HEK293 (cell line): ENCODE results near the gene BTG2.

Source experiments
- CTCF ChIA-PET: fragments of 350-600 bp; formaldehyde crosslinking; extraction: SDS; loops from one replicate; lab custom pipeline; 2021; ENCODE audit warnings: antibody characterized with exemption; lab: Yijun Ruan, JAX
- POLR2A ChIA-PET: fragments of 300-600 bp; formaldehyde crosslinking; extraction: SDS; loops from one replicate; lab custom pipeline; 2020; ENCODE audit warnings: antibody characterized with exemption, inconsistent platforms; lab: Yijun Ruan, JAX
- H3K27ac ChIP-seq: fragments of 200-500 bp; sonication (Bioruptor generic); 2 replicates; pipeline ENCODE4 v1.5.1; 2014; ENCODE audit warnings: low read depth, low read length, control low read depth, inconsistent platforms; ENCODE audit errors: extremely low read depth
- H3K36me3 ChIP-seq, 2 experiments: fragments of 200-500 bp in 1 of 2; sonication (Bioruptor generic) in 1 of 2; 1 replicate in 1 of 2; 2 replicates in 1 of 2; pipeline ENCODE4 v1.5.1; 2014 to 2017; ENCODE audit warnings: inconsistent platforms in 2 of 2, low read length in 2 of 2; ENCODE audit not compliant: control insufficient read depth in 2 of 2, insufficient read depth in 1 of 2
- H3K4me1 ChIP-seq: fragments of 200-500 bp; sonication (Bioruptor generic); 2 replicates; pipeline ENCODE4 v1.5.1; 2014; ENCODE audit warnings: mild to moderate bottlenecking, low read length, inconsistent platforms; ENCODE audit not compliant: control insufficient read depth, insufficient read depth
- H3K4me3 ChIP-seq: 2 replicates; pipeline ENCODE4 v1.5.1; 2011; ENCODE audit warnings: low read depth, mild to moderate bottlenecking, control low read depth, low read length, moderate library complexity
- H3K9me3 ChIP-seq: fragments of 200-500 bp; sonication (Bioruptor generic); 2 replicates; pipeline ENCODE4 v1.5.1; 2014; ENCODE audit warnings: low read depth, low read length, inconsistent platforms; ENCODE audit not compliant: control insufficient read depth, insufficient read depth
- GLIS2 ChIP-seq: fragments of 450-650 bp; formaldehyde crosslinking; IDR thresholded peaks from 2 replicates; pipeline ENCODE4 v1.5.1; 2016; ENCODE audit warnings: missing biosample characterization, missing genetic modification characterization
- HIC1 ChIP-seq: fragments of 450-650 bp; formaldehyde crosslinking; IDR thresholded peaks from 2 replicates; pipeline ENCODE4 v1.5.1; 2016; ENCODE audit warnings: missing biosample characterization, missing genetic modification characterization
- KLF10 ChIP-seq: fragments of 450-650 bp; IDR thresholded peaks from 2 replicates; pipeline ENCODE4 v1.5.1; 2018; ENCODE audit warnings: missing biosample characterization, mild to moderate bottlenecking, missing genetic modification characterization
- KLF7 ChIP-seq: fragments of 450-650 bp; formaldehyde crosslinking; IDR thresholded peaks from 2 replicates; pipeline ENCODE4 v1.5.1; 2016; ENCODE audit warnings: missing biosample characterization, missing genetic modification characterization, borderline replicate concordance
- SCRT2 ChIP-seq: fragments of 450-650 bp; formaldehyde crosslinking; IDR thresholded peaks from 2 replicates; pipeline ENCODE4 v1.5.1; 2016; ENCODE audit warnings: missing biosample characterization, missing genetic modification characterization
- ZBTB21 ChIP-seq: fragments of 450-650 bp; formaldehyde crosslinking; IDR thresholded peaks from 2 replicates; pipeline ENCODE4 v1.5.1; 2017; ENCODE audit warnings: missing biosample characterization, missing genetic modification characterization
- ZBTB48 ChIP-seq: fragments of 450-650 bp; formaldehyde crosslinking; IDR thresholded peaks from 2 replicates; pipeline ENCODE4 v1.5.1; 2016; ENCODE audit warnings: missing biosample characterization, missing genetic modification characterization
- ZFP69B ChIP-seq: fragments of 450-650 bp; formaldehyde crosslinking; IDR thresholded peaks from 2 replicates; pipeline ENCODE4 v1.5.1; 2016; ENCODE audit warnings: missing biosample characterization, missing genetic modification characterization
- ZNF140 ChIP-seq: fragments of 450-650 bp; formaldehyde crosslinking; IDR thresholded peaks from 2 replicates; pipeline ENCODE4 v1.5.1; 2016; ENCODE audit warnings: missing biosample characterization, missing genetic modification characterization
- ZNF202 ChIP-seq: fragments of 450-650 bp; formaldehyde crosslinking; IDR thresholded peaks from 2 replicates; pipeline ENCODE4 v1.5.1; 2016; ENCODE audit warnings: missing biosample characterization, missing genetic modification characterization, borderline replicate concordance
- ZNF324 ChIP-seq: fragments of 450-650 bp; formaldehyde crosslinking; IDR thresholded peaks from 2 replicates; pipeline ENCODE4 v1.5.1; 2016; ENCODE audit warnings: missing biosample characterization, missing genetic modification characterization
- ZNF335 ChIP-seq: fragments of 450-650 bp; formaldehyde crosslinking; conservative IDR thresholded peaks from 2 replicates; pipeline ENCODE4 v1.5.1; 2016; ENCODE audit warnings: missing biosample characterization, missing genetic modification characterization
- ZNF341 ChIP-seq: fragments of 450-650 bp; formaldehyde crosslinking; IDR thresholded peaks from 2 replicates; pipeline ENCODE4; 2016; ENCODE audit warnings: low read depth, missing biosample characterization, missing genetic modification characterization
- ZNF48 ChIP-seq: fragments of 450-650 bp; formaldehyde crosslinking; IDR thresholded peaks from 2 replicates; pipeline ENCODE4 v1.5.1; 2016; ENCODE audit warnings: missing biosample characterization, missing genetic modification characterization
- ZNF488 ChIP-seq: fragments of 450-650 bp; formaldehyde crosslinking; IDR thresholded peaks from 2 replicates; pipeline ENCODE4 v1.5.1; 2016; ENCODE audit warnings: missing biosample characterization, missing genetic modification characterization
- ZNF510 ChIP-seq: fragments of 450-650 bp; formaldehyde crosslinking; IDR thresholded peaks from 2 replicates; pipeline ENCODE4 v1.5.1; 2018; ENCODE audit warnings: mild to moderate bottlenecking, missing genetic modification characterization, missing biosample characterization; ENCODE audit not compliant: insufficient replicate concordance
- ZSCAN16 ChIP-seq: fragments of 450-650 bp; formaldehyde crosslinking; IDR thresholded peaks from 2 replicates; pipeline ENCODE4 v1.5.1; 2016; ENCODE audit warnings: missing biosample characterization, missing genetic modification characterization
- ZXDB ChIP-seq: fragments of 450-650 bp; formaldehyde crosslinking; IDR thresholded peaks from 2 replicates; pipeline ENCODE4 v1.5.1; 2016; ENCODE audit warnings: missing biosample characterization, missing genetic modification characterization
- TF ChIP-seq, protein P1 (sequence below): fragments of 450-650 bp; formaldehyde crosslinking; conservative IDR thresholded peaks from 2 replicates; pipeline ENCODE4 v1.5.1; 2016; ENCODE audit warnings: low read depth, missing biosample characterization, missing genetic modification characterization
- TF ChIP-seq, protein P2 (sequence below): fragments of 450-650 bp; formaldehyde crosslinking; IDR thresholded peaks from 2 replicates; pipeline ENCODE4 v1.5.1; 2016; ENCODE audit warnings: missing biosample characterization, missing genetic modification characterization, borderline replicate concordance

BTG2 gene

DNA sequence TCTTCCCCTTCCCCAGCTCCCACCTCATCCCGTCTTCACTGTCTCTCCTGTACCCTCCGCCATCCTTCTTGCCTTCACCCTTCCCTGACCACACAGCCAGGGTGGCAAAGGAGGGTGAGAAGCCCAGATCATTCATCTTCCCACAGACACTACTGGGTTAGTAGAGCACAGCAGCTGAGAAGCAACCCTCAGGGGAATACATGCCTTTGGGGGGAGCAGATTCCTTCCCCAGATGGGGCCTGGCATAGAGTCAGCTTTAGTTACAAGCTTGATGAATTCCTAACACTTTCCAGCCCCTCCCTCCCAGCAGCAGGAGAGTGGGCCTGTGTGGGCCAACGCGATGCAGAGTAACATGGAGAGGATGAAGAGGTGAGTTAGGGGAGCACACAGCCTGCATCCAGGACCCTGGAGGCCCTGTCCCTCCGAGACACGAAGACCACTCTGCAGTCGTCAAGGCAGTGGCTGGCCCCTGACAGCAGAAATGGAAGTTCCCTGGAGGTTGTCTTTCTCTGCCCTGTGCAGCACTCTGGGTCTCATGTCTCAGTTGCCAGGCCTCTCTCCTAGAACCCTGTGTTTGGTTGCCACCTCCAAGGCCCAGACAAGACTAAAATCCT lies 8.8 kb upstream of the BTG2 start:
- ChIA-PET CTCF (interaction anchor here (1.6 kb wide), 1 partner anchor 28 kb away, joined by 4 read pairs; no protein-coding TSS in a partner anchor), POLR2A (interaction anchor here (5.0 kb wide), 1 partner anchor 9 kb away, joined by 30 read pairs; the partner anchor contains the start of gene BTG2)
- Histone ChIP-seq H3K4me3 (no peak overlapping the region), H3K27ac (no peak overlapping the region), H3K9me3 (no peaks in the 10 kb centered on the region), H3K36me3 (no peaks in the 10 kb centered on the region), H3K4me1 (no peaks in the 10 kb centered on the region)
- TF ChIP-seq ZNF335 (no peak), ZNF510 (no peak), ZNF140 (no peak), ZNF324 (tag by site-specific recombination) (no peak), ZFP69B (tag by site-specific recombination) (no peak), ZNF48 (tag by site-specific recombination) (no peak), KLF10 (no peak), SCRT2 (no peak), GLIS2 (tag by site-specific recombination) (no peak), KLF7 (tag by site-specific recombination) (no peak)
- TF ChIP-seq, protein P1, sequence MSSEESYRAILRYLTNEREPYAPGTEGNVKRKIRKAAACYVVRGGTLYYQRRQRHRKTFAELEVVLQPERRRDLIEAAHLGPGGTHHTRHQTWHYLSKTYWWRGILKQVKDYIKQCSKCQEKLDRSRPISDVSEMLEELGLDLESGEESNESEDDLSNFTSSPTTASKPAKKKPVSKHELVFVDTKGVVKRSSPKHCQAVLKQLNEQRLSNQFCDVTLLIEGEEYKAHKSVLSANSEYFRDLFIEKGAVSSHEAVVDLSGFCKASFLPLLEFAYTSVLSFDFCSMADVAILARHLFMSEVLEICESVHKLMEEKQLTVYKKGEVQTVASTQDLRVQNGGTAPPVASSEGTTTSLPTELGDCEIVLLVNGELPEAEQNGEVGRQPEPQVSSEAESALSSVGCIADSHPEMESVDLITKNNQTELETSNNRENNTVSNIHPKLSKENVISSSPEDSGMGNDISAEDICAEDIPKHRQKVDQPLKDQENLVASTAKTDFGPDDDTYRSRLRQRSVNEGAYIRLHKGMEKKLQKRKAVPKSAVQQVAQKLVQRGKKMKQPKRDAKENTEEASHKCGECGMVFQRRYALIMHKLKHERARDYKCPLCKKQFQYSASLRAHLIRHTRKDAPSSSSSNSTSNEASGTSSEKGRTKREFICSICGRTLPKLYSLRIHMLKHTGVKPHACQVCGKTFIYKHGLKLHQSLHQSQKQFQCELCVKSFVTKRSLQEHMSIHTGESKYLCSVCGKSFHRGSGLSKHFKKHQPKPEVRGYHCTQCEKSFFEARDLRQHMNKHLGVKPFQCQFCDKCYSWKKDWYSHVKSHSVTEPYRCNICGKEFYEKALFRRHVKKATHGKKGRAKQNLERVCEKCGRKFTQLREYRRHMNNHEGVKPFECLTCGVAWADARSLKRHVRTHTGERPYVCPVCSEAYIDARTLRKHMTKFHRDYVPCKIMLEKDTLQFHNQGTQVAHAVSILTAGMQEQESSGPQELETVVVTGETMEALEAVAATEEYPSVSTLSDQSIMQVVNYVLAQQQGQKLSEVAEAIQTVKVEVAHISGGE (tag by site-specific recombination) = no peak

DNA sequence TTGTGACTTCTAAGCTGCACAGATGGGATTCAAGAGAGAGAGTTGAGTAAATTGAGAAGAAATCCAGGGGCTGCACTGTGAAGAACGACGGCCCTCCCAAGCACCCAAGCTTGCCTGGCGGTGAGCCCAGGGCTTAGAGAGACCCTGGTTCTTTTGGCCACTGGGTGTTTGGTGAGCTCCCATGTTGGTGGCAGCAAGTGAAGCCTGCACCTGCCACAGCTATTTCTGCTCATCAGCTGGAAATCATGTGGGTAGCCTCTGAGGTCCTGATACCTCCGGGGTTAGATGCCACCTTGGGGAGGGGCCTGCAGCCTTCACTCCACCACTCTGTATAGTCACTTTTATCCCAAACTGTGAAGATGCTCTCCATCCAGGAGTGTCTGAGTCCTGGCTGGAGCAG lies 6.2 kb upstream of the BTG2 start:
- Histone ChIP-seq H3K4me1 (no peaks in the 10 kb centered on the region), H3K27ac (no peak overlapping the region), H3K9me3 (no peaks in the 10 kb centered on the region), H3K4me3 (no peak overlapping the region), H3K36me3 (no peaks in the 10 kb centered on the region)
- TF ChIP-seq ZBTB48 (tag by site-specific recombination) (no peak), ZBTB21 (tag by site-specific recombination) (no peak), ZNF202 (tag by site-specific recombination) (no peak), HIC1 (tag by site-specific recombination) (no peak), ZXDB (tag by site-specific recombination) (no peak), ZSCAN16 (tag by site-specific recombination) (no peak), ZNF488 (tag by site-specific recombination) (no peak), ZNF341 (no peak)
- TF ChIP-seq, protein P2, sequence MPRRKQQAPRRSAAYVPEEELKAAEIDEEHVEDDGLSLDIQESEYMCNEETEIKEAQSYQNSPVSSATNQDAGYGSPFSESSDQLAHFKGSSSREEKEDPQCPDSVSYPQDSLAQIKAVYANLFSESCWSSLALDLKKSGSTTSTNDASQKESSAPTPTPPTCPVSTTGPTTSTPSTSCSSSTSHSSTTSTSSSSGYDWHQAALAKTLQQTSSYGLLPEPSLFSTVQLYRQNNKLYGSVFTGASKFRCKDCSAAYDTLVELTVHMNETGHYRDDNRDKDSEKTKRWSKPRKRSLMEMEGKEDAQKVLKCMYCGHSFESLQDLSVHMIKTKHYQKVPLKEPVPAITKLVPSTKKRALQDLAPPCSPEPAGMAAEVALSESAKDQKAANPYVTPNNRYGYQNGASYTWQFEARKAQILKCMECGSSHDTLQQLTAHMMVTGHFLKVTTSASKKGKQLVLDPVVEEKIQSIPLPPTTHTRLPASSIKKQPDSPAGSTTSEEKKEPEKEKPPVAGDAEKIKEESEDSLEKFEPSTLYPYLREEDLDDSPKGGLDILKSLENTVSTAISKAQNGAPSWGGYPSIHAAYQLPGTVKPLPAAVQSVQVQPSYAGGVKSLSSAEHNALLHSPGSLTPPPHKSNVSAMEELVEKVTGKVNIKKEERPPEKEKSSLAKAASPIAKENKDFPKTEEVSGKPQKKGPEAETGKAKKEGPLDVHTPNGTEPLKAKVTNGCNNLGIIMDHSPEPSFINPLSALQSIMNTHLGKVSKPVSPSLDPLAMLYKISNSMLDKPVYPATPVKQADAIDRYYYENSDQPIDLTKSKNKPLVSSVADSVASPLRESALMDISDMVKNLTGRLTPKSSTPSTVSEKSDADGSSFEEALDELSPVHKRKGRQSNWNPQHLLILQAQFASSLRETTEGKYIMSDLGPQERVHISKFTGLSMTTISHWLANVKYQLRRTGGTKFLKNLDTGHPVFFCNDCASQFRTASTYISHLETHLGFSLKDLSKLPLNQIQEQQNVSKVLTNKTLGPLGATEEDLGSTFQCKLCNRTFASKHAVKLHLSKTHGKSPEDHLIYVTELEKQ (tag by site-specific recombination) = no peak
- CTCF ChIA-PET = interaction anchor here (0.5 to 2.8 kb wide), 8 partner anchors 8 to 43 kb away, joined by 3 to 9 read pairs (median 5); no protein-coding TSS in a partner anchor
- POLR2A ChIA-PET = no interaction called here
